Gastrocnemius medialis (tissue), 4 donors: ENCODE results near the gene FNDC3B.

Experiments used
- CTCF ChIP-seq, 5 experiments: fragments of 450-650 bp in 3 of 5; fragments of 200-600 bp in 2 of 5; sonication (generic) in 2 of 5; IDR thresholded peaks in 4 of 5; conservative IDR thresholded peaks in 1 of 5; 1 replicate in 4 of 5; 2 replicates in 1 of 5; pipeline ENCODE4 v1.5.1; 2016 to 2019; ENCODE audit warnings: antibody characterized with exemption in 5 of 5, mild to moderate bottlenecking in 3 of 5, moderate library complexity in 3 of 5
- POLR2A ChIP-seq, 2 donors: fragments of 450-650 bp; IDR thresholded peaks; one replicate each; pipeline ENCODE4 v1.6.1; 2017; ENCODE audit warnings: antibody characterized with exemption in 2 of 2, mild to moderate bottlenecking in 2 of 2, moderate library complexity in 2 of 2

GRCh38 chr3:172021859-172022258, 17.5 kb upstream of the FNDC3B start:
- TF ChIP-seq CTCF (IDR thresholded peaks at IDR 0.05 in 4 of 5, conservative IDR thresholded peaks at IDR 0.05 in 1 of 5) (no peak), POLR2A (IDR thresholded peaks at IDR 0.05) (no peak)
